RWPE2 (cell line): ENCODE results near the gene HIBCH.
A peak's percentile ranks its signal among the peaks of the same experiment; 100 is the strongest.

ENCODE experiments used
- ATAC-seq: fragments of 200-7000 bp; cut with Tn5 transposase; 3 replicates; pipeline ENCODE4 v1.9.1; 2021; ENCODE audit warnings: low read depth
- DNase-seq: peaks from one replicate; pipeline ENCODE4 v3.0.0-alpha.2; 2020; ENCODE audit warnings: low spot score
- H3K27ac ChIP-seq: fragments of 450-650 bp; 2 replicates; pipeline ENCODE4 v1.5.1; 2017; ENCODE audit warnings: mild to moderate bottlenecking; ENCODE audit not compliant: poor library complexity, severe bottlenecking
- H3K27me3 ChIP-seq: fragments of 250-450 bp; sonication (Bioruptor Pico); 2 replicates; pipeline ENCODE4 v1.5.1; 2021; ENCODE audit warnings: mild to moderate bottlenecking, moderate library complexity; ENCODE audit not compliant: insufficient read depth, poor library complexity, severe bottlenecking
- H3K36me3 ChIP-seq: fragments of 250-450 bp; sonication (Bioruptor Pico); 2 replicates; pipeline ENCODE4 v1.5.1; 2020; ENCODE audit warnings: low read depth, mild to moderate bottlenecking, moderate library complexity
- H3K4me1 ChIP-seq: fragments of 250-450 bp; sonication (Bioruptor Pico); 2 replicates; pipeline ENCODE4 v1.5.1; 2021; ENCODE audit warnings: mild to moderate bottlenecking, moderate library complexity; ENCODE audit not compliant: insufficient read depth, poor library complexity, severe bottlenecking
- H3K4me3 ChIP-seq: fragments of 250-450 bp; sonication (Bioruptor Pico); 2 replicates; pipeline ENCODE4 v1.5.1; 2021; ENCODE audit warnings: mild to moderate bottlenecking, moderate library complexity; ENCODE audit not compliant: severe bottlenecking
- H3K9me3 ChIP-seq: fragments of 250-450 bp; sonication (Bioruptor Pico); 2 replicates; pipeline ENCODE4 v1.5.1; 2021; ENCODE audit warnings: mild to moderate bottlenecking, moderate library complexity; ENCODE audit not compliant: severe bottlenecking
- CTCF ChIP-seq: fragments of 450-650 bp; IDR thresholded peaks from one replicate; pipeline ENCODE4 v1.5.1; 2017; ENCODE audit warnings: mild to moderate bottlenecking, moderate library complexity; ENCODE audit not compliant: poor library complexity, severe bottlenecking

Gene HIBCH

GRCh38 chr2:190319555-190320498 is at the start of gene HIBCH:
HIBCH (minus strand) TSS chr2:190319826; CDS start chr2:190319750, 76 bp downstream.
- peak within 1 kb of the TSS; percentile 34 for H3K27ac ChIP-seq

GRCh38 chr2:190367091-190367490 is 47.5 kb upstream of the HIBCH start:
- no peak for ATAC-seq
- TF ChIP-seq CTCF = no peak
- no peak overlapping the region for H3K4me3 ChIP-seq
- DNase-seq = no peak
- no peaks in the 10 kb centered on the region for H3K27me3 ChIP-seq
- H3K4me1 ChIP-seq = no peaks in the 10 kb centered on the region
- H3K9me3 ChIP-seq = no peaks in the 10 kb centered on the region
- H3K27ac ChIP-seq = no peak overlapping the region
- no peaks in the 10 kb centered on the region for H3K36me3 ChIP-seq

More at GRCh38 chr2:190319555-190320498, at the start of gene HIBCH:
- peak within 1 kb of the TSS; percentile 44 for H3K4me3 ChIP-seq
- H3K4me1 ChIP-seq = peaks cover 4% of the 10 kb centered on the region
- H3K9me3 ChIP-seq = no peaks in the 10 kb centered on the region
- DNase-seq = peak; percentile 97
- peak; percentile 96 for ATAC-seq
- peak; percentile 93 for TF ChIP-seq CTCF
- H3K36me3 ChIP-seq = no peaks in the 10 kb centered on the region
- H3K27me3 ChIP-seq = no peaks in the 10 kb centered on the region

- Histone ChIP-seq H3K36me3 (no peaks in the 10 kb centered on the region), H3K27me3 (no peaks in the 10 kb centered on the region), H3K4me3 (no peak overlapping the region), H3K27ac (no peak overlapping the region), H3K9me3 (no peaks in the 10 kb centered on the region), H3K4me1 (no peaks in the 10 kb centered on the region)
- no peak for ATAC-seq
- no peak for TF ChIP-seq CTCF
- no peak for DNase-seq
Observed at GRCh38 chr2:190366248-190366753, 46.7 kb upstream of the HIBCH start.

DNA sequence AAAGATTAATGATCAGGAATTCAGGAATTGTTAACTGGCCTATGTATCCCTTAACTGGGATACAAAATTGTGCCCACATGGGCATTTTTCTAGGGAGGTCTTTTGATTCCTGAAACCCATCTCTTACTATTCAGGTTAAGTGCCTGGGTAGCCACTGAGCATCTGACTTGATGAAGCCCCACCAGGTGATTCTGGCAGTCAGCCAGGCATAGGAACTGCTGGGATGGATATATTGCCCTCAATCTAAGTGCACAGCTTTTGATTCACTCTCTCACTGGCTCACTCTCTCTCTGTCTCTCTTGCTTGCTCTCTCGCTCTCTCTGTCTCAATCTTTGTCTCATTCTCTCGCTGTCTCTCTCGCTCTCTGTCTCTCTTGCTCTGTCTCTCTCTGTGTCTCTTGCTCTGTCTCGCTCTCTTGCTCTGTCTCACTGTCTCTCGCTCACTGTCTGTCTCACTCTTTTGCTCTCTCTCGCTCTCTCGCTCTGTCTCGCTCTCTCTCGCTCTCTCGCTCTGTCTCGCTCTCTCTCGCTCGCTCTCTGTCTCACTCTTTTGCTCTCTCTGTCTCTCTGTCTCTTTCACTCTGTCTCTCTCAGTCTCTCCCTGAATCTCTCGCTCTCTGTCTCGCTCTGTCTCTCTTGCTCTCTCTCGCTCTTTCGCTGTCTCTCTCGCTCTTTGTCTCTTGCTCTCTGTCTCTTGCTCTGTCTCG is 46.0 kb upstream of the HIBCH start:
- DNase-seq (no peak), ATAC-seq (no peak)
- Histone ChIP-seq H3K4me3 (no peak overlapping the region), H3K4me1 (no peaks in the 10 kb centered on the region), H3K36me3 (peaks cover 4% of the 10 kb centered on the region; the same call in 1 of the 2 replicates), H3K27me3 (no peaks in the 10 kb centered on the region), H3K9me3 (no peaks in the 10 kb centered on the region), H3K27ac (no peak overlapping the region)
- no peak for TF ChIP-seq CTCF
